Cardiac muscle cell (in vitro differentiated cells and primary cell): ENCODE measurements around the gene LDB3. TPM values are rescaled to one million over a fixed set of nuclear protein-coding genes. Genes with fewer than 3 reads are reported as not detected.

Source experiments
- DNase-seq, 2 donors: peaks; one replicate each; pipeline versions ENCODE4 v3.0.0 to v3.0.0-alpha.2; 2010 to 2017; ENCODE audit warnings: low read depth in 1 of 2, low spot score in 1 of 2
- H3K27ac ChIP-seq: fragments of 200-600 bp; sonication (generic); 2 replicates; pipeline ENCODE4 v1.5.1; 2016
- H3K27me3 ChIP-seq: fragments of 200-600 bp; sonication (generic); 2 replicates; pipeline ENCODE4 v1.6.0; 2016; ENCODE audit warnings: control low read depth
- H3K36me3 ChIP-seq: fragments of 200-600 bp; sonication (generic); 2 replicates; pipeline ENCODE4 v1.5.1; 2016; ENCODE audit warnings: control low read depth
- H3K4me1 ChIP-seq: fragments of 200-600 bp; sonication (generic); 2 replicates; pipeline ENCODE4 v1.8.1; 2017; ENCODE audit warnings: low read depth, mild to moderate bottlenecking, mixed run types
- H3K4me3 ChIP-seq: fragments of 200-600 bp; sonication (generic); 2 replicates; pipeline ENCODE4 v1.5.1; 2016; ENCODE audit warnings: mild to moderate bottlenecking
- H3K9me3 ChIP-seq: fragments of 200-600 bp; sonication (generic); 2 replicates; pipeline ENCODE4 v1.5.1; 2017; ENCODE audit warnings: low read depth, mild to moderate bottlenecking, control low read depth
- polyA plus RNA-seq: library from polyadenylated mRNA; unstranded; fragments of >200 nt; fragmentation: Nextera tagmentation; extraction: Ambion mirVana; gene quantifications from 2 replicates; pipeline ENCODE4 v1.2.1, GENCODE V29; 2016
- total RNA-seq: library from RNA; depleted of rRNA; stranded (reverse); fragments of >200 nt; gene quantifications from 2 replicates; pipeline ENCODE4 v1.2.3, GENCODE V29; 2016
- TF ChIP-seq, protein P1 (sequence below): IDR thresholded peaks from 2 replicates; pipeline ENCODE4 v1.5.1; 2012; ENCODE audit warnings: low read depth, mild to moderate bottlenecking, low read length

LDB3 gene
- total and polyA plus RNA-seq, 2 experiments from 2014 or later: 213 to 317 TPM

DNA sequence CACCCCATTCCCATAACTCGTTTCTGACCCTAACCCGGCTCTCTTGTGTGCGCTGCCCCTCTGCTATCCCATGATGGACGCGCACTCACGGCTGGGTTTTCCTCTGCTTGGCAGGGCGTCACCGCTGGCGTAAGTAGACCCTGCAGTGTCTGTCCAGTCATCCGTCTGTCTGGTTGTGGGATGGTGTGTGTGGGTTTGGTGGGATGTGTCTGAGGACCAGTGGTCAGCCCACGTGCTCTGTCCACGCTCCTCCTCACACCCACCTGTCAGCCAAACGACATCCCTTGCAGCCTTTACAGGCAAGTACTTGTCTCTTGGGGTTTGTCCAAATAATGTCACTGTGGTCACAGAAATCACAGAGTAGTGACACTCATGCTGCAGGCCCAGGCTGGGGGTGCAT is 20.8 kb downstream of the LDB3 start:
- Histone ChIP-seq H3K9me3 (no peaks in the 10 kb centered on the region), H3K4me3 (no peak overlapping the region), H3K36me3 (peaks cover 26% of the 10 kb centered on the region), H3K4me1 (peaks cover 66% of the 10 kb centered on the region), H3K27ac (peak overlapping the region; percentile 92), H3K27me3 (no peaks in the 10 kb centered on the region)
- no peak for DNase-seq
- TF ChIP-seq, protein P1, sequence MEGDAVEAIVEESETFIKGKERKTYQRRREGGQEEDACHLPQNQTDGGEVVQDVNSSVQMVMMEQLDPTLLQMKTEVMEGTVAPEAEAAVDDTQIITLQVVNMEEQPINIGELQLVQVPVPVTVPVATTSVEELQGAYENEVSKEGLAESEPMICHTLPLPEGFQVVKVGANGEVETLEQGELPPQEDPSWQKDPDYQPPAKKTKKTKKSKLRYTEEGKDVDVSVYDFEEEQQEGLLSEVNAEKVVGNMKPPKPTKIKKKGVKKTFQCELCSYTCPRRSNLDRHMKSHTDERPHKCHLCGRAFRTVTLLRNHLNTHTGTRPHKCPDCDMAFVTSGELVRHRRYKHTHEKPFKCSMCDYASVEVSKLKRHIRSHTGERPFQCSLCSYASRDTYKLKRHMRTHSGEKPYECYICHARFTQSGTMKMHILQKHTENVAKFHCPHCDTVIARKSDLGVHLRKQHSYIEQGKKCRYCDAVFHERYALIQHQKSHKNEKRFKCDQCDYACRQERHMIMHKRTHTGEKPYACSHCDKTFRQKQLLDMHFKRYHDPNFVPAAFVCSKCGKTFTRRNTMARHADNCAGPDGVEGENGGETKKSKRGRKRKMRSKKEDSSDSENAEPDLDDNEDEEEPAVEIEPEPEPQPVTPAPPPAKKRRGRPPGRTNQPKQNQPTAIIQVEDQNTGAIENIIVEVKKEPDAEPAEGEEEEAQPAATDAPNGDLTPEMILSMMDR: no peak

DNA sequence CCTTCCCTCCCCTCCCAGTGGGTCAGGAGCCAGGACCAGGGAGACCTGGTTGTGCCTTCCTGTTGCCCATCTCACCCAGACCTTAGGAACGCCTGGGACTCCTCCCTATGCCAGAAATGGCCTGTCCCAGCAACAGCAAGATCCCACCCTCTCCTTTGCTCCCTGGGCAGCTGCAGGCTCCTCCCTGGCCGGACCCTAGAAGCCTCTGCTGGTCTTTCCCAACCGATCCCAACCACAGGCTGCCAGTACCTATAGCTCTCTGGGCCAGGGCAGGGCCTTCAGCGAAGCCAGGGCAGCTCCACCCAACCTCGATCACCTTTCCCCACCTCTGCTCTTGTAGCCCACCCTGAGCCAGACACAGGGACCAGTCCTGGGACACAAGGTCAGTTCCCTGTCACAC is 21.9 kb downstream of the LDB3 start:
- H3K4me3 ChIP-seq: no peak overlapping the region
- H3K4me1 ChIP-seq: peaks cover 59% of the 10 kb centered on the region
- DNase-seq: no peak
- H3K27me3 ChIP-seq: no peaks in the 10 kb centered on the region
- no peaks in the 10 kb centered on the region for H3K9me3 ChIP-seq
- H3K36me3 ChIP-seq: peaks cover 36% of the 10 kb centered on the region
- peak overlapping the region; percentile 92 for H3K27ac ChIP-seq
- TF ChIP-seq, protein P1: no peak

DNA sequence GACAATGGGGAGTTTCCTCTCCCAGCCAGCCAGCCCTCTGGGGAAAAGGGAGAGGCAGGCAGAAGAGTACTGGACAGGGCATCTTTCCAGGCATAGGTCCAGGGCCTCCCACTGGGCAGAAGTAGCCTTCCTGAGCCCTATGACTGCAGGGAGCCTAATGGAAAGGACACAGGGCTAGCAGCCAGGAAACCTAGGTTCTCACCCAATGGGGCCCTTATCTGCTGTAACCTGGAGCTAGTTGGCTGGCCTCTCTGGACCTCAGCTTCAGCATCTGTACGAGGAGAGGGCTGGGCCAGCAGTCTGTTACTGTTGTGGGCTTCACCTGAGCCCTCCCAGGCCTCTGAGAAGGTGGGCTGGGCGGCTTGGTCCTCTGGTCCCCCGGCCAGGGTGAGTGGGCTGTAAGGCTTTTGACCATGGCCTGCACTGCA is 22.4 kb downstream of the LDB3 start:
- Histone ChIP-seq H3K27me3 (no peaks in the 10 kb centered on the region), H3K4me1 (peaks cover 54% of the 10 kb centered on the region), H3K27ac (peak overlapping the region; percentile 92), H3K4me3 (no peak overlapping the region), H3K9me3 (no peaks in the 10 kb centered on the region), H3K36me3 (peaks cover 39% of the 10 kb centered on the region)
- TF ChIP-seq, protein P1: no peak
- DNase-seq: no peak

DNA sequence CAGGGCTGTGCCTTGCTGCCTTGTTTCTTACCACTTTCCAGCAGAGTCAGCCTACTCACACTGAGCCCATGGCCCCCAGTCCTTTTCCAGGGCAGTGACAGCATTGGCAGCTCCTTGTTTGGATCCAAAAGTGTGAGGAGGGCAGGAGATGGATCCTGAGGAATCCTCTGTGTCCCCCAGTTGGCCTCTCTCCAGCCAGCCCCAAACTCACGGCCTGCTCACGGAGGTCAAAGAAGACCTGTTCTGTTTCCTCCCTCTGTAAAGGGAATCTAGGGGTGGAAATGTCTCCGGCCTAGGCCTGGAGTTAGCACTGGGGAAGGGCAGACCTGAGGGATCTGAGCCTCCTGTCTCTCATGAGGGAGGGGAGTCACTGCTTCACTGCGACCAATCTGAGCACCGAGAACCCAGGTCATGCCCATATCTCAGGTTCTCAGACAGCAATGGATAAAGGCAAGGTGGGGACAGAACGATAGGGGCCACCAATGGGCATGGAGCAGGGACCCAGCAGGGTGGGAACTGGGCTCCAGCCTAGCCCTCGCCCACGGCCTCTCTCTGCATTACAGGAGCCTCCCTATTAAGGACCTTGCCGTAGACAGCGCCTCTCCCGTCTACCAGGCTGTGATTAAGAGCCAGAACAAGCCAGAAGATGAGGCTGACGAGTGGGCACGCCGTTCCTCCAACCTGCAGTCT is 23.2 kb downstream of the LDB3 start:
- H3K27ac ChIP-seq: peak overlapping the region; percentile 92
- no peak for DNase-seq
- no peaks in the 10 kb centered on the region for H3K9me3 ChIP-seq
- peaks cover 48% of the 10 kb centered on the region for H3K4me1 ChIP-seq
- TF ChIP-seq, protein P1: no peak
- no peaks in the 10 kb centered on the region for H3K27me3 ChIP-seq
- H3K4me3 ChIP-seq: no peak overlapping the region
- peaks cover 39% of the 10 kb centered on the region for H3K36me3 ChIP-seq

DNA sequence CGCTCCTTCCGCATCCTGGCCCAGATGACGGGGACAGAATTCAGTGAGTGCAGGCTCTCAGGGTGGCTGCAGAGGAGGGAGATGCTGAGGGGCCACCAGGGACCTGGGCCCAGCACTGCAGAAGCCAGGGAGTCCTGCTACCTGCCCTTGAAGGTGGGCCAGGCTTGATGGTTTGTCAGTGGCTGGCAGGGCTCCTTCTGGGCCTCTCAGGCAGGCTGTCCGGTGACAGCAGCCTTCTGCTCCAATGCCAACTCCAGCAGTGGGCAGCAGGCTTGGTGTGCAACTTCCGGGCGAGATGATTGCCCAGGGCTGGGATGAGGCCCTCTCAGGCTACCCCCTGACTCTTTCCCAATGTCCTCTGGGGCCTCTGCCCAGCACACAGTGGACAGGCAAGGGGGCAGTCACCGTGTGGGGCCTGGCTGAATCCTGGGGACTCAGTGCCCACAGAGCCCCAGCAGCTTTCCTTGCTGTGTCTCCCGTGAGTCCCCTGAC is 23.8 kb downstream of the LDB3 start:
- Histone ChIP-seq H3K27ac (peak overlapping the region; percentile 92), H3K36me3 (peaks cover 42% of the 10 kb centered on the region), H3K27me3 (no peaks in the 10 kb centered on the region), H3K4me3 (no peak overlapping the region), H3K4me1 (peaks cover 48% of the 10 kb centered on the region), H3K9me3 (no peaks in the 10 kb centered on the region)
- TF ChIP-seq, protein P1: no peak
- DNase-seq: no peak
